Hippocampal formation (tissue), 2 donors: Measurements from ENCODE around the gene KIAA1614.

Source experiments
- DNase-seq, 2 donors: peaks; one replicate each; lab custom pipeline; 2025; lab: John Stamatoyannopoulos, UW

Gene KIAA1614

GRCh38 chr1:180912801-180913565 is at the start of gene KIAA1614:
KIAA1614 (plus strand) TSS chr1:180912897; CDS start chr1:180913244, 347 bp downstream.
- peak in 1 of 2 donors; percentile 51 for DNase-seq

- peak in 1 of 2 donors; percentile 35 for DNase-seq
These were observed 49.4 kb upstream of the KIAA1614 start for GRCh38 chr1:180863158-180863775.

DNA sequence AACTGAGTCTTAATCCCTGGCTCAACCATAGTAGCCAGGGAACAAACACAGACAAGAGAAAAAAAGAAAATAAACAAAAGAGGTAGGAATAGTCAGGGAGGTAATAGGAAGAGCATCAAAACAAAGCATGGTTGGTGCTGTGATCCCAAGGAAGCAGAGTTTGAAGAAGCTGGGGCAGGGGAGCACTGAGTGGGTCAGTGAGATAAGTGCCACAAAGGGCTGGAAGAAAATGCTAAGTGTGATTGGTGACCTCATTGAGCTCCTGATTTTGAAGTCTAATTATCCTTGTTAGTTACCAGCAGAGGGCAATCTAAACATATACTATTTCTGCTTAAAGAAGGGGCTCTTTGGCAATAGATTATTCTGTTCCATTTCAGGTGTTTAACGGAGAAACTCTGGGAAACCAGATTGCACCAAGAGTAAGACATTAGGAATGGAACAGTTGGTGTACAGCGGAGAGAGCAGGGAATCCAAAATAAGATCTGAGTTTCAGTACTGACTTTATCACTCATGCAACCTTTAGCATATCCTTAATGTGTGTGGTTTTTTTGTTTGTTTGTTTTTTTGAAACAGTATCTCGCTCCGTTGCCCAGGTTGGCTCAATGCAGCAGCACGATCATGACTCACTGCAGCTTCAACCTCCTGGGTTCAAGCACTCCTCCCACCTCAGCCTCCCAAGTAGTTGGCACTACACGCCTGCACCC is 30.7 kb upstream of the KIAA1614 start:
- DNase-seq, result peak in 1 of 2 donors; percentile 82

GRCh38 chr1:180884588-180885300 is 28.0 kb upstream of the KIAA1614 start:
- DNase-seq, result no peak

DNA sequence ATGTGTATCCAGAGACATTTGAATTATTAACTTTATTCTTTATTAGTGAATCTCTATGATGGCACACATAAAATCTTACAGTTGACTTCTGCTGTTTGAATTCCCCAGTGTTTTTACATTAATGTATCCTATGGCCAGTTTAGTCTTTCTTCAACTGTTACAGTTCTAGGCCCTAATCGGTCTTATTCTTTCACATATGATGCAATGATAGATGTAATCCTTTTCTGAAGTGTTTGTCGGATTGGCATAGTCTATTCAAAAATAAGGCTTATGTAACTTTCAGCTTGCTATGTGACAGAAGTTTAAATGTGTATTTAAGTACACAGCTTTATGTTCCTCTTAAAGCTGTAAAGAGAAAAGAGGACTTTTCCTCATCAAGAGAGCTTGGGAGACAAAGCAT is 26.4 kb upstream of the KIAA1614 start:
- DNase-seq, result no peak

- no peak for DNase-seq
These were observed 24.9 kb upstream of the KIAA1614 start for GRCh38 chr1:180887841-180888240.

DNA sequence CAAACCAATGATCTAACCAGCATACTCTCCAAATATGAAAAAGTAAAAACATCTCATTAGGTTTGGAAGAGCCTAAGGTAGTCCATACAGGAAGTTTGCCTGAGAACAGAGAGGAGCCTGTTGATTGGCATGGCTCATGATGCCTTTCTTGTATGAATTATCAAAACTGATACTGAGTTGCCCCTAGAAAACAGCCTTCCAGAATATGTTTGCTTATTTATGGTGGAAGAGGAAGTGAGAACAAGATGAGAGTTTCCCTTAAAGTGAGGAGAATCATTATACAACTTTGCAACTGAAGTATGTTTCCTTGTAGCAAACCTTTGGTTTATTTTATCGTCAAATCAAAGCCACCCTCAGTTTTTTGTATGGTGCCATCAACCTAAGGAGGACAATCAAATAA is 23.8 kb upstream of the KIAA1614 start:
- no peak for DNase-seq

GRCh38 chr1:180889325-180889724 is 23.4 kb upstream of the KIAA1614 start:
- no peak for DNase-seq

DNA sequence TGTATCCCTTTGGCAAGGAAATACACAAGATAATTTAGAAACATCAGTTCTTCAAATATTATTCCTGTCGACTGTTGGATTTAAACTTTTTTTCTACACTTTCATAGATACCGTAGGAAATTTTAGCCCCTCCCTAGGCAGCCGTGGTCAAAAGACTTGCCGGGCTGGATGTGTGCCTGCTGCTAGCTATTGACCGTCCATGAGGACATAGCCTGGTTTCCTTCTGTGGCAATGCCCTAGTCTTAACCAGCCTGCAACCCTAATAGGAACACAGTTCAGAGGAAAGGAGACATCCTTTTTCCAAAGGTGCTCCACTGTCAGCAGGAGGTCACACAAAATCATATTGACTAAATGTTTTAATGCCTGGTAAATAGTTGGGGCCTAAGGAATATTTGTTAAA is 20.4 kb upstream of the KIAA1614 start:
- DNase-seq, result no peak

GRCh38 chr1:180892675-180893074 is 20.0 kb upstream of the KIAA1614 start:
- DNase-seq, result no peak

DNA sequence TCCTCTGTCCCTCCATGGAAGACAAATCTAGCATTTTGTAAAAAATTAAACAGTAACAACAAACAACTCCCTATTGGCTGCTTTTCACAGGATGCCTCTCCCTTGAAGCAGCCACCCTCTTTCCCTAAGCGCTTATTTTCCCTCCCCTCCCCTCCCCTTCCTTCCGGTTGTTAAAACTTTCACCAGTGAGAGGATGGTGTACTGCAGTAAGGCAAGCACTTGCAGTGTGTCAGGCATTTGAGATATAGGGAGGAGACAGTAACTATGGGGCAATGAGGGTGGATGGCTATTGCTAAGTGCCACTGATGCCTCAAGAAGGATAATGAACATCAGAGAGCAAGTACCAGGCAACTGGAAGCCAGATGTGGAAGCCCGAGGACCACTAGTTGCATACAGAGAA is 19.1 kb upstream of the KIAA1614 start:
- no peak for DNase-seq

DNA sequence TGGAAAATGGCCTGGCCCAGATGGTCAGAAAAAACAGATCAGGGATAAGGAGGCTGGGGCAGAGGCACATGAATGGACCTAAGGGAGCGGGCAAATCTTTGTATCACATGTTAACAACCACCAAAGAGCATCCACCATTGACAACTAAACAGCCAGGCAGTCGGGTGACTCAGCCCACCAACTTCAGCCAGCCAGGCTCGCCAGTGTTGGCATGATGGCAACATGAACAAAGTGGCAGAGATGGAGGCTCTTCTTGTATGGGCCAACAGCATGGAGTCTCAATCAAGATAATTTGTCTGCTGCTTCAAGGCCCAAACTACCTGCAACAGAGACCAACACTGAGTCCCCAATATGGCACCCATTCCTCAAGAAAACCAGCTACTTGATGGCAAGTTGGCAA is 16.5 kb upstream of the KIAA1614 start:
- DNase-seq, result no peak

DNA sequence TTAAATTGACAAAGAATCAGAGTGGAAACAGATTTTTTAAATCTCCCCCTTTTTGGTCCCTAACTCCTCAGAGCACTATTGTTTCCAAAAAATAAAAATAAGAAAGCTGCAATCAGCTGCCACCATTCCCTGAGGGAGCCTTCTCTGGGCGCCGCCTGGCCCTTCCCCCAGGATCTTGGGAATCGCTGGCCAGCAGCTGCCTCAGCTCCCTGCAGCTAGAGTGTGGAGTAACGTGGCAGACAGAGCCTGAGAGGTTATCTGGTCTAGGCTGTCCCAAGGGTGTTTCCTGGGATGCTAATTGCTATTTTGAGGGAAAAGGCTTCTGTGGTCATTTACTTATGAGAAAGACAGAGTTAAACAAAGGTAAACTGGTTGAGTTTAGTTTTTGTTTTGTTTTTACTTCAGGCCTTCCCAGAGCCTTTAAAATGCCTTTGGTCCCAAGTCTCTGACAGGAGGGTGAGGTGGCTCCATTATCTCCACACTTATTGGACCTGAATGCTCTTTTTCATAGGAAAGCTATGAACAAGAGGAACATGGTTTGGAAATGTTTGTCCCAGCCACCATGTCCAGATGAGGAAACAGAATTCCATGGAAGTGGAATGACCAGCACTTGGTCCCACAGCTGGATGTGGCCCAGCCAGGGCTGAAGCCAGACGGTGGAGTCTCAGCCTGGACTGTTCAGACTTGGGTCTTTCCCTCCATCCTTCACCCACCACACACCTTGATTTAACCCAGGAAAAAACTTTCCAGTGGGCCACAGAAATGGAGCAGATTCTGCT is 14.1 kb upstream of the KIAA1614 start:
- DNase-seq, result no peak

DNA sequence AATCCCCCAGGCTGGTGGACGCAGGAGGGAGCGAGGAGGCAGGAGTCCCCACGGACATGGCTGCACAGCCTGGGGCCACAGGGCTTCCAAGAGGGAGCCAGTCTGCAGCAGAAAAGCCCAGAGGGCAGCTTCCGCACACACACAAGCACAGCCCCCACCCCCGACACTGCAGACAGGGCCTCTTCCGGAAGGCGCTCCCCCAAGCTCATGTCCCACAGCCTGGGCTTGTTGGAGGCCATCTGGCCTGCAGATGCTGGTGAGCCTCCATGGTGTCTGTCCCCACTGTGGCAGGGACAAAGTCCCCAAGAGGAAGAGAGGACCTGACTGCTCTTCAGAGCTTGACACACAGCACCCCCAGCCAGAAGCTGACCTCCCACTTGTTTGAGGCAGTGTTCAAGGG is 13.4 kb upstream of the KIAA1614 start:
- DNase-seq, result no peak

GRCh38 chr1:180901076-180901990 is 11.4 kb upstream of the KIAA1614 start:
- DNase-seq, result no peak

GRCh38 chr1:180902541-180902940 is 10.2 kb upstream of the KIAA1614 start:
- DNase-seq, result no peak

- no peak for DNase-seq
These were observed 6.8 kb upstream of the KIAA1614 start for GRCh38 chr1:180905927-180906326.

GRCh38 chr1:180906511-180906910 is 6.2 kb upstream of the KIAA1614 start:
- no peak for DNase-seq

GRCh38 chr1:180907313-180908055 is 5.2 kb upstream of the KIAA1614 start:
- DNase-seq, result no peak
